Osteocyte (in vitro differentiated cells): ENCODE measurements around the gene PRKCI. TPM values are rescaled to one million over a fixed set of nuclear protein-coding genes. Genes with fewer than 3 reads are reported as not detected.
A peak's percentile ranks its signal among the peaks of the same experiment; 100 is the strongest.
"Not testable (repeated sequence)": the region's sequence is repeated elsewhere in the genome, so short reads cannot be mapped to it uniquely, and the experiment has no call there.

Experiments
- DNase-seq: peaks from one replicate; pipeline ENCODE4 v3.0.0; 2021; ENCODE audit warnings: mixed read lengths; ENCODE audit not compliant: unreplicated experiment; ENCODE audit errors: extremely low spot score
- H3K27ac Mint-ChIP-seq: one replicate; pipeline ENCODE4 v1.8.0; 2021; ENCODE audit warnings: mild to moderate bottlenecking, mixed read lengths; ENCODE audit not compliant: unreplicated experiment
- H3K27me3 Mint-ChIP-seq: one replicate; pipeline ENCODE4 v1.8.0; 2021; ENCODE audit warnings: mixed read lengths; ENCODE audit not compliant: unreplicated experiment
- H3K36me3 Mint-ChIP-seq: one replicate; pipeline ENCODE4 v1.8.0; 2021; ENCODE audit warnings: mixed read lengths; ENCODE audit not compliant: unreplicated experiment
- H3K4me1 Mint-ChIP-seq: one replicate; pipeline ENCODE4 v1.8.0; 2021; ENCODE audit warnings: mixed read lengths; ENCODE audit not compliant: unreplicated experiment
- H3K4me3 Mint-ChIP-seq: one replicate; pipeline ENCODE4 v1.8.0; 2021; ENCODE audit warnings: mild to moderate bottlenecking, moderate library complexity, mixed read lengths; ENCODE audit not compliant: unreplicated experiment
- H3K9me3 Mint-ChIP-seq: one replicate; pipeline ENCODE4 v1.8.0; 2021; ENCODE audit warnings: mixed read lengths; ENCODE audit not compliant: unreplicated experiment
- total RNA-seq: library from RNA; stranded (reverse); gene quantifications from 2 replicates; pipeline ENCODE4 v1.2.1, GENCODE V29; 2021
- TF ChIP-seq, protein P1 (sequence below): fragments of 200-600 bp; sonication (generic); IDR thresholded peaks from 2 replicates; pipeline ENCODE4 v1.5.0; 2021; ENCODE audit warnings: antibody characterized with exemption, mild to moderate bottlenecking, moderate library complexity

PRKCI gene
- total RNA-seq, 1 donor from 2014 or later, result 48.0 TPM

DNA sequence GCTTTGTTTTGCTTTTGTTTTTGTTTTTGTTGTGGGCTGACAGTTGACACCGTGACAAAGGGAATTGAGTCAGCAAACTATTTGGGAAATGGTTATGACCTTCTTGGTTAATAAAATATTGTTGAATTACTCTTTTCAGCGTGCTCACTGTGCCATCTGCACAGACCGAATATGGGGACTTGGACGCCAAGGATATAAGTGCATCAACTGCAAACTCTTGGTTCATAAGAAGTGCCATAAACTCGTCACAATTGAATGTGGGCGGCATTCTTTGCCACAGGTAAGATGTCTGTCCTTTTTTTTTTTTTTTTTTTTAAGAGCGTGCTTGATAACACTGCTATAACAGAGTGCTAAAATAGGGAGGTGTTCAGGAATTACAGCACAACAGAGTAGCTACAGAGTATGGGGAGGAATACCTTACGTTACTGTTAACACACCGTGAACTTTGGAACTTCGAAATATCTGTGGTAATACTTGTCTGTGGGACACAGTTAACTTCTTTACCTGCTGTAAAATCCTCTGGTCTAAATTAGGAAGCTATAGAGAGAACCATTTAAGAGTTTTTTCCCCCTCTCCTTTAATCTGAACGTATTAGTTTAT, 48.2 kb downstream of the PRKCI start:
- no peak for DNase-seq
- no peaks in the 10 kb centered on the region for H3K27me3 Mint-ChIP-seq
- TF ChIP-seq, protein P1, sequence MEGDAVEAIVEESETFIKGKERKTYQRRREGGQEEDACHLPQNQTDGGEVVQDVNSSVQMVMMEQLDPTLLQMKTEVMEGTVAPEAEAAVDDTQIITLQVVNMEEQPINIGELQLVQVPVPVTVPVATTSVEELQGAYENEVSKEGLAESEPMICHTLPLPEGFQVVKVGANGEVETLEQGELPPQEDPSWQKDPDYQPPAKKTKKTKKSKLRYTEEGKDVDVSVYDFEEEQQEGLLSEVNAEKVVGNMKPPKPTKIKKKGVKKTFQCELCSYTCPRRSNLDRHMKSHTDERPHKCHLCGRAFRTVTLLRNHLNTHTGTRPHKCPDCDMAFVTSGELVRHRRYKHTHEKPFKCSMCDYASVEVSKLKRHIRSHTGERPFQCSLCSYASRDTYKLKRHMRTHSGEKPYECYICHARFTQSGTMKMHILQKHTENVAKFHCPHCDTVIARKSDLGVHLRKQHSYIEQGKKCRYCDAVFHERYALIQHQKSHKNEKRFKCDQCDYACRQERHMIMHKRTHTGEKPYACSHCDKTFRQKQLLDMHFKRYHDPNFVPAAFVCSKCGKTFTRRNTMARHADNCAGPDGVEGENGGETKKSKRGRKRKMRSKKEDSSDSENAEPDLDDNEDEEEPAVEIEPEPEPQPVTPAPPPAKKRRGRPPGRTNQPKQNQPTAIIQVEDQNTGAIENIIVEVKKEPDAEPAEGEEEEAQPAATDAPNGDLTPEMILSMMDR, result no peak
- H3K27ac Mint-ChIP-seq, result no peak overlapping the region
- H3K9me3 Mint-ChIP-seq, result no peaks in the 10 kb centered on the region
- H3K4me1 Mint-ChIP-seq, result no peaks in the 10 kb centered on the region
- no peak overlapping the region for H3K4me3 Mint-ChIP-seq
- H3K36me3 Mint-ChIP-seq, result peaks cover 31% of the 10 kb centered on the region

DNA sequence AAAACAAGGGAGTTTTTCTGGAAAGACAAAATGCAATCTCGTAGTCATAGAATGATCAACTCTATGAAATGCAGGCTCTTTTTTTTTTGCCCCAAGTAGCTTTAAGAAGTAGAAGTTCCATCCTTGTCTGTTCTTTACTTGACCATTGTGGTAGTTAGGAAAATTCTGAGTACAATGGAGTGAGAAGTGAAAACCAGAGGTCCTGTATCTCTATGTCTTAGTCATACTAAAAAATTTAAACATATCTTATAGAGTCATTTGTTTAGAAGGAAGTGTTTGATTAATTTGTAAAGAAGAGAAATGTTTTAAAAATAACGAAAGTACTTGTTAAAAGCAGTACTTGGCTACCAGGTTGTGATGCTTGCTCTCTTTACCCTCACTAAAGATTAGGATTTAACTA, 52.4 kb downstream of the PRKCI start:
- peaks cover 17% of the 10 kb centered on the region for H3K4me1 Mint-ChIP-seq
- DNase-seq, result no peak
- TF ChIP-seq, protein P1, result no peak
- H3K9me3 Mint-ChIP-seq, result no peaks in the 10 kb centered on the region
- H3K27me3 Mint-ChIP-seq, result no peaks in the 10 kb centered on the region
- H3K4me3 Mint-ChIP-seq, result no peak overlapping the region
- H3K27ac Mint-ChIP-seq, result no peak overlapping the region
- peaks cover 50% of the 10 kb centered on the region for H3K36me3 Mint-ChIP-seq

DNA sequence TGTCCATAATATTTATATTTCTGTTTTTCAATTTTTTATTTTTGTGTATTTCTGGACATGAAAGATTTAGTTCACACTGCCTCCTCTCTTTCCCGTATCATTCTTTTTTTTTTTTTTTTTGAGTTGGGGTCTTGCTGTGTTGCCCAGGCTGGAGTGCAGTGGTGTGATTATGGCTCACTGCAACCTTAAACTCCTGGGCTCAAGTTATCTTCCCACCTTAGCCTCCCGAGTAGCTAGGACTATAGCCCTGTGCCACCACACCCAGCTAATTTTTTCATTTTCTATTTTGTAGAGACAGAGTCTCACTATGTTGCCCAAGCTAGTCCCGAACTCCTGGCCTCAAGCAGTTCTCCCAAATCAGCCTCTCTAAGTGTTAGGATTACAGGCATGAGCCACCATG, 53.6 kb downstream of the PRKCI start:
- Mint-ChIP-seq H3K36me3 (peaks cover 55% of the 10 kb centered on the region), H3K4me1 (peaks cover 17% of the 10 kb centered on the region), H3K9me3 (no peaks in the 10 kb centered on the region), H3K4me3 (no peak overlapping the region), H3K27ac (no peak overlapping the region), H3K27me3 (no peaks in the 10 kb centered on the region)
- TF ChIP-seq, protein P1, result no peak
- no peak for DNase-seq

DNA sequence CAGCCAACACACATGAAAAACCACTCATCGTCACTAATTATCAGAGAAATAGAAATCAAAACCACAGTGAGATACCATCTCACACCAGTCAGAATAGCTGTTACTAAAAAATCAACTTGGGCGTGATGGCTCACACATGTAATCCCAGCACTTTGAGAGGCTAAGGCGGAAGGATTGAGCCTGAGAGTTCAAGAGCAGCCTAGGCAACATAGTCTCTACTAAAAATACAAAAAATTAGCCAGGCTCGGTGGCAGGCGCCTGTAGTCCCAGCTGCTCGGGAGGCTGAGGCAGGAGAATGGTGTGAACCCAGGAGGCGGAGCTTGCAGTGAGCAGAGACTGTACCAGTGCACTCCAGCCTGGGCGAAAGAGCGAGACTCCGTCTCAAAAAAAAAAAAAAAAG, 55.1 kb downstream of the PRKCI start:
- H3K4me3 Mint-ChIP-seq, H3K27me3 Mint-ChIP-seq, H3K9me3 Mint-ChIP-seq, DNase-seq: not testable (repeated sequence)
- H3K36me3 Mint-ChIP-seq, result peaks cover 49% of the 10 kb centered on the region
- H3K4me1 Mint-ChIP-seq, result peaks cover 17% of the 10 kb centered on the region
- peak overlapping the region; percentile 96 for H3K27ac Mint-ChIP-seq

DNA sequence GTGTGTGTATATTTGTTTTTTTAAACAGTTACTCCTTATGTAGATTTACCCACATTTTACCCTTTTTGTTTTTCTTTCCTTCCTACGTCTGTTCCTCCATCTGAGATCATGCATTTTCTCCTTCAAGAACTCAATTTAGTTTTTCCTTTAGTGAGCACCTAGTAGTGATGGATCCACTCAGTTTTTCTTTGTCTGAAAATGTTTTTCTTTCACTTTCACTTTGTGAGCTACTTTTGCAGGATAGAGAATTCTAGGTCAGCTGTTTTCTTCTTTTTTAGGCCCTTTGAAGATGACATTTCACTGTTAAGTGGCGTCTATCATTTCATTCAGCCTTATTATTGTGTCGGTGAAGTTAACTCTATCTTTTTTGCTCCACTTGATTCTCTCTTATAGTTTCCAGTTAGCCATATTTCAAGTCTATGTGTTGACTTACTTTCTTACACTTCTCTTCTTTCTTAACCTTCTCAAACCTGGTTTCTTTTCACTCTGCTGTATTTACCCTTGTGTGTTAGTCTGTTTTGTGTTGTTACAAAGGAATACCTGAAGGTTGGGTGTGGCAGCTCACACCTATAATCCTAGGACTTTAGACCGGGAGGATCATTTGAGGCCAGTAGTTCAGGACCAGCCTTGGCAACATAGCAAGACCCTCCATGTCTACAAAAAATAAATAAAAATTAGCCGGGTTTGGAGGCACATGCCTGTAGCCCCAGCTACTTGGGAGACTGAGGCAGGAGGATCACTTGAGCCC, 55.8 kb downstream of the PRKCI start:
- Mint-ChIP-seq H3K27me3 (no peaks in the 10 kb centered on the region), H3K36me3 (peaks cover 48% of the 10 kb centered on the region), H3K9me3 (no peaks in the 10 kb centered on the region), H3K4me1 (peaks cover 17% of the 10 kb centered on the region), H3K4me3 (peak overlapping the region; percentile 68), H3K27ac (peak overlapping the region; percentile 96)
- DNase-seq, result no peak
- TF ChIP-seq, protein P1, result no peak
